Muscle layer of duodenum (tissue), 2 donors: ENCODE results near the gene SRMS.
A peak's percentile ranks its signal among the peaks of the same experiment; 100 is the strongest.
"Not testable (repeated sequence)": the region's sequence is repeated elsewhere in the genome, so short reads cannot be mapped to it uniquely, and the experiment has no call there.

Experiments
- H3K27ac ChIP-seq: one replicate; pipeline ENCODE4 v1.7.0; 2013; ENCODE audit warnings: mild to moderate bottlenecking, low read length
- H3K27me3 ChIP-seq: one replicate; pipeline ENCODE4 v1.7.0; 2013; ENCODE audit warnings: low read depth, mild to moderate bottlenecking, control low read depth, low read length
- H3K36me3 ChIP-seq, 2 donors: one replicate each; pipeline ENCODE4 v1.7.0; 2013; ENCODE audit warnings: low read length in 2 of 2, control low read depth in 1 of 2, mild to moderate bottlenecking in 1 of 2; ENCODE audit not compliant: insufficient read depth in 2 of 2, control insufficient read depth in 1 of 2
- H3K4me1 ChIP-seq, 2 donors: one replicate each; pipeline ENCODE4 v1.7.0; 2013; ENCODE audit warnings: low read length in 2 of 2, mild to moderate bottlenecking in 2 of 2, control low read depth in 1 of 2, moderate library complexity in 1 of 2; ENCODE audit not compliant: insufficient read depth in 2 of 2, control insufficient read depth in 1 of 2
- H3K4me3 ChIP-seq, 2 donors: one replicate each; pipeline ENCODE4 v1.7.0; 2013; ENCODE audit warnings: low read length in 2 of 2, low read depth in 1 of 2, mild to moderate bottlenecking in 1 of 2
- H3K9me3 ChIP-seq, 2 donors: one replicate each; pipeline ENCODE4 v1.7.0; 2013; ENCODE audit warnings: low read length in 2 of 2, control low read depth in 1 of 2, mild to moderate bottlenecking in 1 of 2; ENCODE audit not compliant: control insufficient read depth in 1 of 2
- donor health status: healthy.

SRMS gene

DNA sequence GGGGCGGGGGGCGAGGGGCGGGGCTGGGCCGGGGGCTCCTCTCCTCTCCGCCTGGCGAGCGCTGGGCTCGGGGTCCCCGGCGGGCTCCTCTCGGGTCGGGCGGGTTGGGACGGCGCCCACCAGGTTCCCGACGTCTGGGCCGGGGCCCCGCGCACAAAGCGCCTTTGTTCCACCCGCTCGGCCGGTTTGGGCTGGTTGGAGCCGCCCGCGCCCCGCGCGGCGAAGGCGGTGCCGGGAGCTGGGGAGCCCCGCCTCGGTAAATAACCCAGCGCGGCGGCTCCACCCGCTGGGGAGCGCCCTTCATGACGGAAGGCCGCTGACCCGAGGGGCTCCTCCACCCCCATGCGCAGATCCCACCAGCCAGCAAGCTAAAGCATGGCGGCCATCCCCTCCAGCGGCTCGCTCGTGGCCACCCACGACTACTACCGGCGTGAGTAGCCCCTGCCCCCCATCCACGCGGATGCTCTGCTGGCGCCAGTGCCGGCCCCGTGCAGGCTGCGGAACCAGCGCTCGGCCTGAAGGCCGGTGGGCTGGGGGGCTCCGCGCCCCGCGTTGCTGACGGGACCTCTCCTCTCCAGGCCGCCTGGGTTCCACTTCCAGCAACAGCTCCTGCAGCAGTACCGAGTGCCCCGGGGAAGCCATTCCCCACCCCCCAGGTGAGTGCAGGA, 26.5 kb downstream of the SRMS start:
- Histone ChIP-seq H3K4me3 (peak overlapping the region; percentile 74 to 89), H3K9me3 (no peaks in the 10 kb centered on the region), H3K36me3 (peaks cover 0 to 6% of the 10 kb centered on the region in 2 donors), H3K4me1 (peaks cover 0 to 17% of the 10 kb centered on the region in 2 donors), H3K27ac (peak overlapping the region; percentile 72), H3K27me3 (peaks cover 4% of the 10 kb centered on the region)

DNA sequence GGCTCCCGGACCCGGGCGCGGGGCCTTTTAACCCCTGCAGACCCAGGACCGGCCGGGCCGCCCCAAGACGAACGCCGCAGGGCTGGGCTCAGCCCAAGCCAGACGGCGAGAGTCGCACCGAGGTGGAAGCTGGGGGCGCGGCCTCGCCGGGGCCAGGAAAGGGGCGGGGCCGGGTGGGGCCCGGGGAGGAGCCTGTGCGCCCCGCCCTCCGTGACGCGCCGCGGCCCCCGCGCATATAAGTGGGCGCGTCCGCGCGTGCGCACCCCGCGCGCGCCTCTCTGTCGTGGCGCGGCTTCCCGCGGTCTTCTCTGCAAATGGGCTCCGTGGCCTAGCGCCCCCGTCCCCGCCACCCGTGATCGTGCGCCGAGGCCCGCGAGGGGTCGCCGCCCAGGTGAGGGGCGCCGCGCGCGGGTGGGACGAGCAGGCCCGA, 27.0 kb downstream of the SRMS start, which contains the start of gene PPDPF:
Gene PPDPF, plus strand, starts transcription at position 262 of the 430 bp plus-strand sequence. CDS start 544 bp downstream, outside the sequence.
- peaks cover 0 to 6% of the 10 kb centered on the region in 2 donors for H3K36me3 ChIP-seq
- peak within 1 kb of the TSS; percentile 72 for H3K27ac ChIP-seq
- peaks cover 4% of the 10 kb centered on the region for H3K27me3 ChIP-seq
- H3K4me3 ChIP-seq = peak within 1 kb of the TSS; percentile 74 to 89
- peaks cover 0 to 17% of the 10 kb centered on the region in 2 donors for H3K4me1 ChIP-seq
- H3K9me3 ChIP-seq = no peaks in the 10 kb centered on the region

DNA sequence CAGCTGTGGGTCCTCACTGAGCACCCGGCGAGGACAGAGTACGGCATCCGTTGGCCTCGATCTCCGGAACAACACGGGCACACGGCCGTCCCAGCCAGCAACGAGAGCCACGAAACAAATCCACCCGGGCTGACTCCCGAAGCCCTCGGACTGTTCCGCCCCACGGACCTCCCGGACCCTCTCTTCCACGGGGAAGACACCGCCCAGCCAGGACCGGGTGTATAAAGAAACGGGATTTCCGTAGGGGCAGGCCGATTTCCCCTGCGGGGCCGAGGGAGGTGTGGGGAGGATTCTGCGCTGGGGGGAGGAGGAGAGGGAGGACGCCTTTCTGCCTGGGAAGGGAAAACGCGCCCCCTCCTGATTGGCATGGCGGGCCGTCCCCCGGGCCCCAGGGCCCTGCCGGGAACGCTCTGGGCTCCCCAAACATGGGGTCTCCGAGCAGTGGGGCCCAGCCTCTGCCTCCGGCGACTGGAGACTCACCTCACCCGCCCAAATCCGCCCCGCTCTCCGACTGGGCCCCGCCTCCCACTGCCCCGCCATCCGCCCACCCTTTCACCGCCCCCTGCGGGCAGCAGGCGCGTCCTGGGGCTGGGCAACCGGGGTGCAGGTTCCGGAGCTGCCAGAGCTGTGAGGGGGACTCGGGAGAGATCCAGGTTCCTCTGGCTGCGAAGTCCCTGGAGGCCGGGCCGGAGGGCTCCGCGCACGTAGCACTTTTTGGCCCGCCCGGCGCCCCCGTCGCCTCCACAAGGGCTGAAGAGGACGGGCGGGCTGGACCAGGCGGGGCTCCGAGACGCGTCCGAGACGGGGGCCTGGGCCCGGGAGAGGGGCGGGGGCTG, 27.7 kb downstream of the SRMS start:
- H3K4me3 ChIP-seq = peak overlapping the region; percentile 53 to 89

DNA sequence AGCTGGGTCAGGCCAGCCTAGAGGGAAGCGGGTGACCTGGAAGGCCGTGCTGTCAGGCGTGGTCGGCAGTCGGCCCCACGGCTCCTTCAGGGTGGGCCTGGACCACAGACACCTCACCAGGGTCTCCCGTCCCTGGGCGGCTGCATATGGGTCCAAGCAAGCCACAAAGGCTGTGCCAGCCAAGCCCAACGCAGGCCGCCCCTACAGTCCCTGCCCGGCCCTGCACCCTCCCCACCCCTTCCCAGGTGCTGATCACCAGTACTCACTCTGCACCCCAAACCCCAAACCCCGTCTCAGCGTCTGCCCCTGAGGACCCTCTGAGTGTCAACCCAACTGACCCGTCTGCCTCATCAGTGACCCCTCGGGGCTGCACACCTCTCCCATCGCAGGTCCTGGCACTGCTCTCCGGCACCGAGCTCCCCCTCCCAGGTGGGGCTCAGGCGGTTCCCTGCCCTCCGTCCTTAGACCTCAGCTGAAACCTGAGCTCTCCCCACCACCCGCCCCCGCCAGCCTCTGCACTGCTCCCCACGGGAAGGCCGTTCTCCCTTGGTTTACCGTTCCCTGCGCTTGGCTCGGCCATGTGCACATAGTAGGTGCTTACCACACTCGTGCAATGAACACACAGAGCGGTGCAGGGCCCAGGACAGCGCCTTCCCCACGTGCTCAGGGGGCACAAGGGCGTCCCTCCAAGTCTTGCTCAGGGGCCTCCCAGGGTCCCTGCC, 28.4 kb downstream of the SRMS start:
- peaks cover 0 to 6% of the 10 kb centered on the region in 2 donors for H3K36me3 ChIP-seq
- peaks cover 0 to 17% of the 10 kb centered on the region in 2 donors for H3K4me1 ChIP-seq
- peak overlapping the region; percentile 53 to 89 for H3K4me3 ChIP-seq
- H3K27me3 ChIP-seq = peaks cover 4% of the 10 kb centered on the region
- no peak overlapping the region for H3K27ac ChIP-seq
- H3K9me3 ChIP-seq = no peaks in the 10 kb centered on the region

More for the DNA sequence above, 27.7 kb downstream of the SRMS start:
- Histone ChIP-seq H3K27me3 (peaks cover 4% of the 10 kb centered on the region), H3K36me3 (peaks cover 0 to 6% of the 10 kb centered on the region in 2 donors), H3K9me3 (no peaks in the 10 kb centered on the region), H3K4me1 (peaks cover 0 to 17% of the 10 kb centered on the region in 2 donors), H3K27ac (no peak overlapping the region)

DNA sequence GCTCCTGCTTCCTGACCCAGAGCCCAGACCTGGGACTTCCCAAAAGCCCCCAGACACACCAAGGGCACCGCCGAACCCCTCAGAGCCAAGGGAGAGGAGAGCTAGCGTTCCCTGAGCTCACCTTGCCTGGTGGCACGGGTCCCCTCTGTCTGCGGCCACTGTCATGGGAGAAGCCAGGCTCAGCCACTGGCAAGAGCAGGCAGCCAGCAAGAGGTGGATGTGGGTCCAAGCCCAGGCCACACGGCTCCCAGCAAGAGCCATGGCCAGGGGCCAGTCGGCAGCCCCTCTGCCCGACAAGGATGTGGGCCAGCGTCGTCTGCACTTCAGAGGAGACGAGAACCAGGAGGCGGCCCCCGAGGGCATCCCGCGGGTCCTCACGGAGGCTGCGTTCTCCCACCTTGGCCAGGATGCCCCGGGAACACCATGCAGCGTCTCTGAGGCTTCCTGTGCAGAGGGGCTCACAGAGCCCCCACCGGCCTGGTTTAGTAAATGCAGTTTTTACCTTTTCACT, 29.1 kb downstream of the SRMS start:
- peaks cover 4% of the 10 kb centered on the region for H3K27me3 ChIP-seq
- H3K4me3 ChIP-seq = no peak overlapping the region
- H3K9me3 ChIP-seq = no peaks in the 10 kb centered on the region
- H3K36me3 ChIP-seq = peaks cover 0 to 2% of the 10 kb centered on the region in 2 donors
- H3K4me1 ChIP-seq = peaks cover 0 to 17% of the 10 kb centered on the region in 2 donors
- no peak overlapping the region for H3K27ac ChIP-seq

DNA sequence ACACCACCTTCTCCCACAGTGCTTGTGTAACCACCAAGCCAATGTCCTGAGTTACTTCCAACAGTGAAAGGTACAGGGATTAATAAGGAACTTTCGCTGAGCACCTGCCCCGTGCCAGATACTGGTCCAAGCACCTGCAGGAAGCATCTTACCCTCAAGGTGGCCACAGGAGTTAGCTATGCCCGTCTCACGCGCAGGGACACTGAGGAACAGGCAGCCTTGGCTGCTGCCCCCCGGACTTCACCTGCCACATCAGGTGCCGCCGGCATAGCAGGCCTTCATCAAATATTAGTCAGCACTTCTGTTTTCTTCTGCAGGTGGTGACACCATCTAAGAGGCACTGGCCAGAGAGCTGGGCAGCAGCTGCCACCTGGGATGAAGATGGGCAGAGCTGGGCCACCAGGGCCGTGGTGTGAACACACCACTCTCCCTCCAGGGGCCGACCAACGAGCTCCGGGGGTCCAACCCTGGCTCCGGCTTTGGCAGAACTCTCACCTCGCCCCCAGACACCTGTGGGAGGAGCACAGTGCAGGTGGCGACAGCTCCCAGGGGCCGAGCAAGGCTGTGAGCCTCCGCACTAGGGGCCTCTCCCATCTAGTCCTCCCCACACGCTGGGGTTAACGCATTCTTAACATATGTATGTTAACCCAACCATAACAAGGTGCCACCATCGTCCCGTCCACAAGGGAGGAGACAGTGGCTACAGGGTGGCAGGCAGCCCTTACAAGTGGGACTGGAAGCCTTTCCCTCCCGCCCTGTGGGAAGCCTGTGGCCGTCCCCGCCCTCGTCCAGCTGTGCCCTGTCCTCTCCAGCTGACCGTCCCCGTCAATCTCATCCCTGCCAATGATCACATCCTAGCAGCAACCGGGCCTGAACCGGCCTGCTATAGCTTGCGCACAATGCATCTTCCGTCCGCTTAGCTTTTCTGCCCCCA, 29.9 kb downstream of the SRMS start:
- no peak overlapping the region for H3K27ac ChIP-seq
- no peaks in the 10 kb centered on the region for H3K36me3 ChIP-seq
- peaks cover 0 to 17% of the 10 kb centered on the region in 2 donors for H3K4me1 ChIP-seq
- peaks cover 6% of the 10 kb centered on the region for H3K27me3 ChIP-seq
- no peak overlapping the region for H3K4me3 ChIP-seq
- H3K9me3 ChIP-seq = no peaks in the 10 kb centered on the region

DNA sequence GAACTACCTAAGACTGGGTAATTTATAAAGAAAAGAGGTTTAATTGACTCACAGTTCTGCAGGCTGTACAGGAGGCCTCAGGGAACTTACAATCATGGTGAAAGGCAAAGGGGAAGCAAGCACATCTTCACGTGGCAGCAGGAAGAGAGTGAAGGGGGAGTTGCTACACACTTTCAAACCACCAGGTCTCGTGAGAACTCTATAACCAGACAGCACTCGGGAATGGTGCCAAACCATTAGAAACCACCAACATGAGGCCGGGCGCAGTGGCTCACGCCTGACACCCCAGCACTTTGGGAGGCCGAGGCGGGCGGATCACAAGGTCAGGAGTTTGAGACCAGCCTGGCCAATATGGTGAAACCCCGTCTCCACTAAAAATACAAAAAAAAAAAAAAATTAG, 33.0 kb downstream of the SRMS start:
- not testable (repeated sequence) for H3K4me3 ChIP-seq, H3K4me1 ChIP-seq, H3K27me3 ChIP-seq, H3K36me3 ChIP-seq, H3K9me3 ChIP-seq, H3K27ac ChIP-seq

DNA sequence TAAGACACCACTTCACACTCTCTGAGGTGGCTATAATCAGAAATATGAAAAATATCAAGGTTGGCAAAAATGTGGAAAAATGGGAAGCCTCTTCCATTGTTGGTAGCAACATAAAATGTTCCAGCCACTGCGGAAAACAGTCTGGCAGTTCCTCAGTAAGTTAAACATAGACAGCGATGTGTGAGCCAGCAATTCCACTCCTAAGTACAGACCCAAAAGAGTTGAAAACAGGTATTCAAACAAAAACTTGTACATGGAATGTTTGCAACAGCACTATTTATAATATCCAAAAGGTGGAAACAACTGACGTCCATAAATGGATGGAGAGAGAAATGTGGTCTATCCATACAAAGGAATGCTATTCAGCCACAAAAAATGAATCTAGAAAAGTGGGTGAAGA, 34.3 kb downstream of the SRMS start:
- H3K9me3 ChIP-seq = no peaks in the 10 kb centered on the region
- no peak overlapping the region for H3K4me3 ChIP-seq
- peaks cover 5% of the 10 kb centered on the region for H3K27me3 ChIP-seq
- H3K36me3 ChIP-seq = no peaks in the 10 kb centered on the region
- no peak overlapping the region for H3K27ac ChIP-seq
- no peaks in the 10 kb centered on the region for H3K4me1 ChIP-seq

DNA sequence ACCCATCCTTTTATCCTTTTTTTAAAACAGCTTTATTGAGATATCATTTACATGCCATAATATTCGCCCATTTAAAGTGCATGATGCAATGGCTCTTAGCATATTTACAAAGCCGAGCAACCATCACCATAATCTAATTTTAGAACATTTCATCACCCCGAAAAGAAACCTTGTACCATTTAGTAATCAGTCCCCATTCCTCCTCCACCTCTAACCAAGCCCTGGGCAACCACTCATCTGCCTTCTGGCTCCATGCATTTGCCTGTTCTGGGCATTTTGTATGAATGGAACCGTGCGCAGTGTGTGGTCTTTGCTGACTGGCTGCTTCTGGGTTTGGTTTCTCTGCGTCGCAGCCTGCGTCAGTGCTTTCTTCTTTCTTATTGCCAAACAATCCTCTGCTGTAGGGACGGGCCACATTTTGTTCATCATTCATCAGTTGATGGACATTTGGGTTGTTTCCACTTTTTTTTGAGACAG, 38.4 kb downstream of the SRMS start:
- H3K36me3 ChIP-seq = no peaks in the 10 kb centered on the region
- no peaks in the 10 kb centered on the region for H3K4me1 ChIP-seq
- peaks cover 7 to 16% of the 10 kb centered on the region in 2 donors for H3K9me3 ChIP-seq
- no peak overlapping the region for H3K4me3 ChIP-seq
- no peak overlapping the region for H3K27ac ChIP-seq
- peaks cover 5% of the 10 kb centered on the region for H3K27me3 ChIP-seq

DNA sequence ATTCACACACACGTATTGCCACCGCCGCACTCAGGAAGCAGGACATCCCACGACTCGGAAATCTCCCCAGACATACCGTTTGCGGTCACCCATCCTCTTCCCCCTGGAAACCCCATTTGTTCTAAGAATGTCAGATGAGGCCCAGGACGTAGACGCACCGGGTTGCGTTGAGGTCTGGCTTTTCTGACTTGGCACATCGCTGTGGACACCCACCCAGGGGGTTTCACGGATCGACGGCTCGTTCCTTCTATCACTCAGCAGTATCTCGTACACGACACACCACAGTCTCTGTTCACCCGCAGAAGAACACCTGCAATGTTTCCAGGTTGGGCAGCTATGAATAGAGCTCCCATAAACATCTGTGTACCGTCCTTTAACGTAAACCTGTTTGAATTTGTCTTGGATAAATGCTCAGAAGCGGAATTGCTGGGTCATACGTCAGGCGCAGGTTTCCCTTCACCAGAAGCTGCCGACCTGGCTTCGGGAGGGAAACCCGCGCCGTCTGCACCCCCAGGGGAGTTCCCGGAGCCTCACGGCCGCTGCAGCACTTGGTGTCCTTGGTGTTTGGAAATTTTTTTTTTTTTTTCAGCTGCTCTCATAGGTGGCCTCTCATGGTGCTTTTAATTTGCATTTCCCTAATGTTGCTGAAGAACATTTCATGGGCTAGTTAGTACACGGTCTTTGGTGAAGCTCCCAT, 39.3 kb downstream of the SRMS start:
- H3K36me3 ChIP-seq = no peaks in the 10 kb centered on the region
- no peak overlapping the region for H3K4me3 ChIP-seq
- H3K4me1 ChIP-seq = no peaks in the 10 kb centered on the region
- peaks cover 5% of the 10 kb centered on the region for H3K27me3 ChIP-seq
- peaks cover 7 to 16% of the 10 kb centered on the region in 2 donors for H3K9me3 ChIP-seq
- H3K27ac ChIP-seq = no peak overlapping the region
